ENCODE data around the gene DGKE. TPM values are rescaled to one million over a fixed set of nuclear protein-coding genes. Genes with fewer than 3 reads are reported as not detected.

Gene DGKE
- total and polyA plus RNA-seq, 2 of the 13 experiments (the other 11 are each of a cell fraction or from before 2014, with no cell fraction given), result 3.2 to 5.3 TPM

DNA sequence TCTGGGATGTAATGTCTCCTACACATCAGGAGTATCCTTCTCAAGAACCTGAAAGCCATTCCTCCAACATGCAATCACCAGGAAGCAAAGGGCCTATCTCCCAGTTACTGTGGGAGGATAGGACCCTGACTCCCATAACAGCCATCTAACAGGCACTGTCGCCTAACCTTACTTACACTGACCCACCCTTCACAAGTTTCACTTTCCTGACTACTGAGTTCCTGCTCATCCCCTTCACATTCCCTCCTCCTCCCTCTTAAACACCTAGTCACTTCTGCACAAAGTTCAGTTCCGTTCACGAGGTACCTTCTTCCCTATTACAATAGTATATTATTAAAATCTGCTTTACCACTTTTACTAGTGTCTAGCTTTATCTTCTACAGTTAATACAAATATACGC lies 1.5 kb upstream of the DGKE start:
- Histone ChIP-seq H3K4me2 (ENCODE audit: low read depth, low read length) (peak overlapping the region; percentile 96), H3K27ac (ENCODE audit: extremely low read length, insufficient read depth, low read length) (no peak overlapping the region), H2AFZ (ENCODE audit: low read length) (no peak overlapping the region), H3K27me3 (ENCODE audit: control insufficient read depth in 1 of 2, insufficient read depth in 2 of 2, low read length in 2 of 2) (no peaks in the 10 kb centered on the region; a peak in 1 of 5 replicates), H3K9ac (ENCODE audit: insufficient read depth, low read depth, low read length) (0 out of 2 replicates have a peak overlapping the region, but pooled peaks have one; percentile 65), H4K20me1 (ENCODE audit: insufficient read depth, low read length) (no peaks in the 10 kb centered on the region), H3K4me1 (ENCODE audit: insufficient read depth, low read length) (peaks cover 51% of the 10 kb centered on the region), H3K9me3 (ENCODE audit: low read length) (no peaks in the 10 kb centered on the region), H3K79me2 (ENCODE audit: insufficient read depth, low read length) (no peaks in the 10 kb centered on the region), H3K36me3 (replicated peaks in 1 of 2; ENCODE audit: control insufficient read depth in 1 of 2, insufficient read depth in 2 of 2, low read length in 2 of 2) (no peaks in the 10 kb centered on the region), H3K4me3 (replicated peaks in 1 of 3; ENCODE audit: insufficient read depth in 1 of 3, low read depth in 2 of 3, low read length in 3 of 3) (peak overlapping the region; percentile 57 to 86 (median 75); a peak in 4 of 6 replicates)
- DNase-seq (ENCODE audit: low spot score), result peak; percentile 33
- FAIRE-seq, result peak; percentile 79
- POLR2A ChIA-PET, result interaction anchor here (1.3 kb wide), 1 partner anchor 82 kb away, joined by 3 read pairs; the partner anchor contains the start of gene TRIM25
- no TSS peak for BruUV-seq (replicated peaks)
- in situ Hi-C loops (cut with HindIII; ENCODE audit: extremely low pct_ligation_motif_present, low pct_unique_long_range_greater_than_20kb) (no loop called here), intact Hi-C loops (cut with micrococcal nuclease; ENCODE audit: unreplicated experiment) (no loop called here)
- no peak for ATAC-seq
- CTCF ChIA-PET (ENCODE audit: low intra/inter-chr PET ratio, low total read pairs), result no interaction called here
- 23% methylated on average over 4 of the region's 4 CpGs for WGBS (ENCODE audit: low lambda C conversion rate)
- TF ChIP-seq, protein P1, sequence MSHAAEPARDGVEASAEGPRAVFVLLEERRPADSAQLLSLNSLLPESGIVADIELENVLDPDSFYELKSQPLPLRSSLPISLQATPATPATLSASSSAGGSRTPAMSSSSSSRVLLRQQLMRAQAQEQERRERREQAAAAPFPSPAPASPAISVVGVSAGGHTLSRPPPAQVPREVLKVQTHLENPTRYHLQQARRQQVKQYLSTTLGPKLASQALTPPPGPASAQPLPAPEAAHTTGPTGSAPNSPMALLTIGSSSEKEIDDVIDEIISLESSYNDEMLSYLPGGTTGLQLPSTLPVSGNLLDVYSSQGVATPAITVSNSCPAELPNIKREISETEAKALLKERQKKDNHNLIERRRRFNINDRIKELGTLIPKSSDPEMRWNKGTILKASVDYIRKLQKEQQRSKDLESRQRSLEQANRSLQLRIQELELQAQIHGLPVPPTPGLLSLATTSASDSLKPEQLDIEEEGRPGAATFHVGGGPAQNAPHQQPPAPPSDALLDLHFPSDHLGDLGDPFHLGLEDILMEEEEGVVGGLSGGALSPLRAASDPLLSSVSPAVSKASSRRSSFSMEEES (CRISPR knock-in tag; IDR thresholded peaks at IDR 0.05), result peak; percentile 42; the same call in 1 of the 2 replicates
- TF ChIP-seq, protein P2, sequence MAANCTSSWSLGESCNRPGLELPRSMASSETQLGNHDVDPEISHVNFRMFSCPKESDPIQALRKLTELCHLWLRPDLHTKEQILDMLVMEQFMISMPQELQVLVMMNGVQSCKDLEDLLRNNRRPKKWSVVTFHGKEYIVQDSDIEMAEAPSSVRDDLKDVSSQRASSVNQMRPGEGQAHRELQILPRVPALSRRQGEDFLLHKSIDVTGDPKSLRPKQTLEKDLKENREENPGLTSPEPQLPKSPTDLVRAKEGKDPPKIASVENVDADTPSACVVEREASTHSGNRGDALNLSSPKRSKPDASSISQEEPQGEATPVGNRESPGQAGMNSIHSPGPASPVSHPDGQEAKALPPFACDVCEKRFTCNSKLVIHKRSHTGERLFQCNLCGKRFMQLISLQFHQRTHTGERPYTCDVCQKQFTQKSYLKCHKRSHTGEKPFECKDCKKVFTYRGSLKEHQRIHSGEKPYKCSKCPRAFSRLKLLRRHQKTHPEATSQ (CRISPR knock-in tag; IDR thresholded peaks at IDR 0.05; ENCODE audit: borderline replicate concordance), result no peak
- TF ChIP-seq ZNF501 (CRISPR knock-in tag; IDR thresholded peaks at IDR 0.05), result no peak
- no peak for TF ChIP-seq SIX4 (CRISPR knock-in tag; IDR thresholded peaks at IDR 0.05)
- TF ChIP-seq MBD4 (IDR thresholded peaks at IDR 0.05; ENCODE audit: borderline replicate concordance, low read length), result no peak
- no peak for TF ChIP-seq SETDB1 (CRISPR knock-in tag; IDR thresholded peaks at IDR 0.05; ENCODE audit: borderline replicate concordance)
- TF ChIP-seq, protein P3, sequence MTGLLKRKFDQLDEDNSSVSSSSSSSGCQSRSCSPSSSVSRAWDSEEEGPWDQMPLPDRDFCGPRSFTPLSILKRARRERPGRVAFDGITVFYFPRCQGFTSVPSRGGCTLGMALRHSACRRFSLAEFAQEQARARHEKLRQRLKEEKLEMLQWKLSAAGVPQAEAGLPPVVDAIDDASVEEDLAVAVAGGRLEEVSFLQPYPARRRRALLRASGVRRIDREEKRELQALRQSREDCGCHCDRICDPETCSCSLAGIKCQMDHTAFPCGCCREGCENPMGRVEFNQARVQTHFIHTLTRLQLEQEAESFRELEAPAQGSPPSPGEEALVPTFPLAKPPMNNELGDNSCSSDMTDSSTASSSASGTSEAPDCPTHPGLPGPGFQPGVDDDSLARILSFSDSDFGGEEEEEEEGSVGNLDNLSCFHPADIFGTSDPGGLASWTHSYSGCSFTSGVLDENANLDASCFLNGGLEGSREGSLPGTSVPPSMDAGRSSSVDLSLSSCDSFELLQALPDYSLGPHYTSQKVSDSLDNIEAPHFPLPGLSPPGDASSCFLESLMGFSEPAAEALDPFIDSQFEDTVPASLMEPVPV (CRISPR knock-in tag; IDR thresholded peaks at IDR 0.05), result no peak
- no peak for TF ChIP-seq GTF3A (CRISPR knock-in tag; conservative IDR thresholded peaks at IDR 0.05)
- no peak for TF ChIP-seq SP2 (CRISPR knock-in tag; IDR thresholded peaks at IDR 0.05)
- TF ChIP-seq ZMYM2 (CRISPR knock-in tag; IDR thresholded peaks at IDR 0.05), result no peak
- TF ChIP-seq MAFK (conservative IDR thresholded peaks at IDR 0.05 in 1 of 2, IDR thresholded peaks at IDR 0.05 in 1 of 2; ENCODE audit: low read length in 2 of 2), result no peak
- TF ChIP-seq EEA1 (CRISPR knock-in tag; IDR thresholded peaks at IDR 0.05; ENCODE audit: borderline replicate concordance), result no peak
- no peak for TF ChIP-seq RARA (CRISPR knock-in tag; IDR thresholded peaks at IDR 0.05)
- TF ChIP-seq ZSCAN30 (CRISPR knock-in tag; IDR thresholded peaks at IDR 0.05), result no peak
- 0 out of 2 replicates have a peak, but pooled peaks have one; percentile 5 for TF ChIP-seq MED1 (CRISPR knock-in tag; IDR thresholded peaks at IDR 0.05)
- no peak for TF ChIP-seq KAT2B (IDR thresholded peaks at IDR 0.05; ENCODE audit: borderline replicate concordance, low read depth, low read length)
- no peak for TF ChIP-seq SOX13 (IDR thresholded peaks at IDR 0.05)
- no peak for TF ChIP-seq SOX13 (CRISPR knock-in tag; conservative IDR thresholded peaks at IDR 0.05 in 1 of 2, IDR thresholded peaks at IDR 0.05 in 1 of 2)
- no peak for TF ChIP-seq ELF1 (CRISPR knock-in tag; IDR thresholded peaks at IDR 0.05)
- no peak for TF ChIP-seq AKAP8 (CRISPR knock-in tag; IDR thresholded peaks at IDR 0.05)
- TF ChIP-seq, protein P4, sequence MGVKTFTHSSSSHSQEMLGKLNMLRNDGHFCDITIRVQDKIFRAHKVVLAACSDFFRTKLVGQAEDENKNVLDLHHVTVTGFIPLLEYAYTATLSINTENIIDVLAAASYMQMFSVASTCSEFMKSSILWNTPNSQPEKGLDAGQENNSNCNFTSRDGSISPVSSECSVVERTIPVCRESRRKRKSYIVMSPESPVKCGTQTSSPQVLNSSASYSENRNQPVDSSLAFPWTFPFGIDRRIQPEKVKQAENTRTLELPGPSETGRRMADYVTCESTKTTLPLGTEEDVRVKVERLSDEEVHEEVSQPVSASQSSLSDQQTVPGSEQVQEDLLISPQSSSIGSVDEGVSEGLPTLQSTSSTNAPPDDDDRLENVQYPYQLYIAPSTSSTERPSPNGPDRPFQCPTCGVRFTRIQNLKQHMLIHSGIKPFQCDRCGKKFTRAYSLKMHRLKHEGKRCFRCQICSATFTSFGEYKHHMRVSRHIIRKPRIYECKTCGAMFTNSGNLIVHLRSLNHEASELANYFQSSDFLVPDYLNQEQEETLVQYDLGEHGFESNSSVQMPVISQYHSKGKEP (CRISPR knock-in tag; IDR thresholded peaks at IDR 0.05), result no peak

All from HepG2 (cell line).